DMS53 (cell line): ENCODE data around the gene TMCC1.
"Not testable (repeated sequence)": the region's sequence is repeated elsewhere in the genome, so short reads cannot be mapped to it uniquely, and the experiment has no call there.

Experiments used
- DNase-seq: peaks from one replicate; lab custom pipeline; 2025; lab: John Stamatoyannopoulos, UW

TMCC1 gene

GRCh38 chr3:129770604-129771003 is 122.9 kb downstream of the TMCC1 start:
- DNase-seq: no peak

- no peak for DNase-seq
These were observed 123.9 kb downstream of the TMCC1 start for GRCh38 chr3:129769616-129770015.

GRCh38 chr3:129768728-129769127 is 124.8 kb downstream of the TMCC1 start:
- DNase-seq: no peak

GRCh38 chr3:129766135-129766534 is 127.4 kb downstream of the TMCC1 start:
- DNase-seq: no peak

- DNase-seq: no peak
These were observed 129.4 kb downstream of the TMCC1 start for GRCh38 chr3:129764090-129764489.

GRCh38 chr3:129758785-129759320 is 134.7 kb downstream of the TMCC1 start:
- DNase-seq: no peak

- DNase-seq: no peak
These were observed 135.2 kb downstream of the TMCC1 start for GRCh38 chr3:129758306-129758705.

- no peak for DNase-seq
These were observed 136.6 kb downstream of the TMCC1 start for GRCh38 chr3:129756871-129757270.

- DNase-seq: not testable (repeated sequence)
These were observed 142.4 kb downstream of the TMCC1 start for GRCh38 chr3:129751105-129751504.

- DNase-seq: no peak
These were observed 143.8 kb downstream of the TMCC1 start for GRCh38 chr3:129749692-129750091.

- DNase-seq: no peak
These were observed 145.5 kb downstream of the TMCC1 start for GRCh38 chr3:129747992-129748391.

GRCh38 chr3:129747136-129747535 is 146.4 kb downstream of the TMCC1 start:
- no peak for DNase-seq

GRCh38 chr3:129746629-129747028 is 146.9 kb downstream of the TMCC1 start:
- DNase-seq: no peak

GRCh38 chr3:129745253-129745652 is 148.3 kb downstream of the TMCC1 start:
- DNase-seq: no peak

- DNase-seq: no peak
These were observed 151.7 kb downstream of the TMCC1 start for GRCh38 chr3:129741794-129742193.

- DNase-seq: no peak
These were observed 153.4 kb downstream of the TMCC1 start for GRCh38 chr3:129740090-129740489.

GRCh38 chr3:129739634-129740033 is 153.9 kb downstream of the TMCC1 start:
- DNase-seq: no peak

- DNase-seq: no peak
These were observed 155.3 kb downstream of the TMCC1 start for GRCh38 chr3:129738172-129738571.

GRCh38 chr3:129736070-129736469 is 157.4 kb downstream of the TMCC1 start:
- no peak for DNase-seq

GRCh38 chr3:129735638-129736037 is 157.9 kb downstream of the TMCC1 start:
- DNase-seq: no peak

- DNase-seq: no peak
These were observed 159.1 kb downstream of the TMCC1 start for GRCh38 chr3:129734449-129734848.

- DNase-seq: no peak
These were observed 161.2 kb downstream of the TMCC1 start for GRCh38 chr3:129732200-129732876.

GRCh38 chr3:129727707-129728106 is 165.8 kb downstream of the TMCC1 start:
- no peak for DNase-seq
